Measurements from ENCODE around the gene PDGFRB. TPM values are rescaled to one million over a fixed set of nuclear protein-coding genes. Genes with fewer than 3 reads are reported as not detected.

Gene PDGFRB
- polyA plus RNA-seq, 1 donor = 18.6 TPM

DNA sequence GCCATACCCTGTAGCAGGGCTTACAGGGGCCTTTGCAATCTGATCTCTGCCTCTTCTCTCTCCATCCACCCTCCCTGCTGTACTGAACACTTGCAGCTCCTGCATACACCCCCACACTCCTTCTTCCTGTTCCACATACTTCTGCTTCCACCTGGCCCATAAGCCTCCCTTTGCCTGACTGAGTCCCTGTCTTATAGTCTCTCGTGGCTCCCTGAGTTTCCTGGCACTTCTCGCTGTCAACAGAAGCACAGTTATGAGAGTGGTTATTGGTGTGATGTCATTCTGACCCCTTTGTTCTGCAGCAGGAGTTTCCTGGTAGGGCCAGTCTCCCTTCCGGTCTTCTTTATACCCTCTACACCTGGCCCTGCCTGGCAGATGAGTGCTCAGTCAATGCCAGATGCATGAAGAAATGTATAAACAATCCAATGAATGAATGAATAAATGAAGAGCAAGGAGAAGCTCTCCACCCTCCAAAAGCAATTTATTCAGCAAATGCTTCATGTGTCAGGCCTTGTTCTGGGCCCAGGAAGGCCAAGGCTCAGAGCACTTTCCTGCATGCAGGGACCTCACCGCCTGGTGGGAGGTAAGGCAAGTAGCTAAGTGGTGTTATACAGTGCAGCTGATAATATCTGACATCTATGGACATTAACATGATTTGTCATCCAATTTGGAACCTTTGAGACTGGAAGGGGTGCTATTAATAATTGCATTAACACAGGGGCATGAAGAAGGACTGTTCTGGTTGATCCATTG is 48.8 kb downstream of the PDGFRB start:
- no CpG with 5 or more reads among the region's 4 CpGs for WGBS (ENCODE audit: insufficient coverage, low lambda C conversion rate)
- H3K27ac ChIP-seq (ENCODE audit: low read length) = peak overlapping the region; percentile 8
- peak; percentile 57 to 77 for DNase-seq

DNA sequence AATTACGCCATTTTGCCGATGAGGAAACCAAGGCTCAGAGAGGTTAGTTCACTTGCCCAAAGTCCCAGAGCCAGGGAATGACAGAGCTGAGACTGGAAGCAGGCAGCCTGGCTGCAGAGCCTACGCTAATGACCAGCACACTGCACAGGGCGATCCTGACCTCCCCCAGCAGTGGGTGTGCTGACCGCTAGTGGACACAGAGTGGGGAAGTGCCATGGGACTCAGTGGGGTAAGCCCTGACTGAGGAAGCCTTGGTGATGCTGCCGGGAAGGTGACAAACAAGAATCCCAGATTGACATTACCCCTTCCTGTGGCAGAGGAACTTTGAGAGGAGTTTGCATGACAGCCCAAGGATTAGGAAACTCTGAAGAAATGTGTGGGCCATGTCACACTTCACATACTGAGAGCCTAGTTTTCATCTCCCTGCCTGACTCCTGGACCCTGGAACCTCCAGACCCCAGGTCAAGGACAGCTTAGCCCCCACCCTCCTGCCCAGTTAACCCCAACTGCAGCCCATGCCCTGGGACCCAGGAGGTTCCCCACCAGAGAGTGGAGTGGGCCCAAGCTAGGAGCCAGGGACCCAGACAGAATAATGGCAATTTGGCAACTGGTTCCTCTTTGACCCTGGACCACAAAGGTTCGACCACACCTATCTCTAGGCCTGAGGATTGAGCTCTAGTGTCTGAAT is 49.6 kb downstream of the PDGFRB start:
- peaks cover 34% of the 10 kb centered on the region for H3K4me1 ChIP-seq (ENCODE audit: control insufficient read depth, insufficient read depth, low read length)
- peak overlapping the region; percentile 8 for H3K27ac ChIP-seq (ENCODE audit: low read length)
- 100% methylated on average over 3 of the region's 7 CpGs for WGBS (ENCODE audit: insufficient coverage, low lambda C conversion rate)
- no peaks in the 10 kb centered on the region for H3K36me3 ChIP-seq (ENCODE audit: control insufficient read depth, insufficient read depth, low read length)
- H3K9me3 ChIP-seq (ENCODE audit: control insufficient read depth, low read depth, low read length) = no peaks in the 10 kb centered on the region
- no peaks in the 10 kb centered on the region for H3K27me3 ChIP-seq (ENCODE audit: control insufficient read depth, insufficient read depth, low read length)
- no peak overlapping the region for H3K4me3 ChIP-seq (ENCODE audit: low read length)
- no peak for DNase-seq

More for the DNA sequence above, 48.8 kb downstream of the PDGFRB start:
- no peaks in the 10 kb centered on the region for H3K9me3 ChIP-seq (ENCODE audit: control insufficient read depth, low read depth, low read length)
- H3K4me1 ChIP-seq (ENCODE audit: control insufficient read depth, insufficient read depth, low read length) = peaks cover 34% of the 10 kb centered on the region
- H3K27me3 ChIP-seq (ENCODE audit: control insufficient read depth, insufficient read depth, low read length) = no peaks in the 10 kb centered on the region
- H3K36me3 ChIP-seq (ENCODE audit: control insufficient read depth, insufficient read depth, low read length) = no peaks in the 10 kb centered on the region
- H3K4me3 ChIP-seq (ENCODE audit: low read length) = no peak overlapping the region

- Histone ChIP-seq H3K36me3 (ENCODE audit: control insufficient read depth, insufficient read depth, low read length) (no peaks in the 10 kb centered on the region), H3K4me1 (ENCODE audit: control insufficient read depth, insufficient read depth, low read length) (peaks cover 34% of the 10 kb centered on the region), H3K27me3 (ENCODE audit: control insufficient read depth, insufficient read depth, low read length) (no peaks in the 10 kb centered on the region), H3K4me3 (ENCODE audit: low read length) (no peak overlapping the region), H3K9me3 (ENCODE audit: control insufficient read depth, low read depth, low read length) (no peaks in the 10 kb centered on the region), H3K27ac (ENCODE audit: low read length) (no peak overlapping the region)
- DNase-seq = no peak
- no CpG with 5 or more reads among the region's 2 CpGs for WGBS (ENCODE audit: insufficient coverage, low lambda C conversion rate)
Observed at GRCh38 chr5:150104550-150104870, 51.1 kb downstream of the PDGFRB start.

DNA sequence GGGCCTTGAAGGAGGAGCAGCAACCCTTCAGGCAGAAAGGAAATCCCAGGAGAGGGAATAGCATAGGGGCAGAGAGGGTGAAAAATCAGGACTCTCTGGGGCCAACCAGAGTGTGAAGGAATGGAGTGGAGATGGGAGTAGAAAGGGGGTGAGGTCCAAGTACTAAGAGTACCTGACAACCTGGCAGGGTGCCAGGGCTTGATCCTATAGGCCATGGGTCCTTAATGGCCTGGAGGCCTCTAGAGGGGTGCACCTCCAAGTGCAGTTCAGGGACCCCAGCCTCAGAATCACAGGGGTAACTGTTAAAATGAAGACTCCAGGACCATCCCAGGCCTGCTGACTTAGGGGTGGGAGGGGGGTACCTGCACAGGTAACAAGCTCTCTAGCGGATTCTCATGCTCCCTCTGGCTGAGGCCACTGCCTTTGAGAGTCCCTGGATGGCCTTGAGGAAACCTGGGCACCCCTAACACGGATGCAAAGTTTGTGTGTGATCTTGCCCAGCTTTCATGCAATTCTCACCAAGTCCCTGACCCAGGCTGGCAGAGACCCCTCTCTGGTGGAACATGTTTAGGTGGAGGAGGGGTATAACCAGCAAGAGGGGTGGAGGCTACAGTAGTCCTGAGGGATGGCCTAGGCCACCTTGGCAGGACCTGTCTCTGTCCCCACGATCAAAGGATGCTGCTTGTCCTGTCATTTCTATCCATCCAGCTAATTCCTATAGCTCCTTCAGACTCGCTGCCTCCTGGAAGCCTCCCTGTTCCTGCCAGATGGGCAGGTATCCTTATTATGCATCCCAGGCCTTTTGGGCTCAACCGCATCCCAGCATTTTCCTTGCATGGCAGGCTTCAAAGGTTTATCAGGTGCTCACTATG is 51.7 kb downstream of the PDGFRB start:
- Histone ChIP-seq H3K27ac (ENCODE audit: low read length) (no peak overlapping the region), H3K4me3 (ENCODE audit: low read length) (no peak overlapping the region), H3K27me3 (ENCODE audit: control insufficient read depth, insufficient read depth, low read length) (no peaks in the 10 kb centered on the region), H3K9me3 (ENCODE audit: control insufficient read depth, low read depth, low read length) (no peaks in the 10 kb centered on the region), H3K4me1 (ENCODE audit: control insufficient read depth, insufficient read depth, low read length) (peaks cover 34% of the 10 kb centered on the region), H3K36me3 (ENCODE audit: control insufficient read depth, insufficient read depth, low read length) (no peaks in the 10 kb centered on the region)
- no CpG with 5 or more reads among the region's 5 CpGs for WGBS (ENCODE audit: insufficient coverage, low lambda C conversion rate)
- no peak for DNase-seq

DNA sequence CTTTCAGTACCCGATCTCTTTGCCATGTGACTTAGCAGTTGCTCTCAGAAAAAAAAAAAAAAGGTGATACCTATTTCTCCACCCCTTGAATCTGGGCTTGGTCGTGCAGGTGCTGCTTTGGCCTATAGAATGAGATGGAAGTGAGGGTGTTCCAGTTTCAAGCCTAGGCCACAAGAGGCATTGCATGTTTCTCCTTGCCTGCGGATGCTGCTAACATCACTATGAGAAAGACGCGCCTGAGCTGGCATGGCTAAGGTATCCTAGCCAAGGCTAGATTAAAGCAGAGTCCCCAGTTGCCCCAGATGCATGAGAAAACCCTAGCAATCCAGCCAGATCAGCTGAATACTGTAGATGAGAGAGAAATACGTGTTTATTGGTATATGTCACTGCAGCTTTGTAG is 54.6 kb downstream of the PDGFRB start:
- Histone ChIP-seq H3K4me1 (ENCODE audit: control insufficient read depth, insufficient read depth, low read length) (peaks cover 7% of the 10 kb centered on the region), H3K4me3 (ENCODE audit: low read length) (no peak overlapping the region), H3K27me3 (ENCODE audit: control insufficient read depth, insufficient read depth, low read length) (no peaks in the 10 kb centered on the region), H3K36me3 (ENCODE audit: control insufficient read depth, insufficient read depth, low read length) (no peaks in the 10 kb centered on the region), H3K27ac (ENCODE audit: low read length) (no peak overlapping the region), H3K9me3 (ENCODE audit: control insufficient read depth, low read depth, low read length) (no peaks in the 10 kb centered on the region)
- no peak for DNase-seq
- 71% methylated on average over 1 of the region's 6 CpGs for WGBS (ENCODE audit: insufficient coverage, low lambda C conversion rate)

- Histone ChIP-seq H3K27ac (ENCODE audit: low read length) (no peak overlapping the region), H3K36me3 (ENCODE audit: control insufficient read depth, insufficient read depth, low read length) (no peaks in the 10 kb centered on the region), H3K9me3 (ENCODE audit: control insufficient read depth, low read depth, low read length) (no peaks in the 10 kb centered on the region), H3K27me3 (ENCODE audit: control insufficient read depth, insufficient read depth, low read length) (no peaks in the 10 kb centered on the region), H3K4me1 (ENCODE audit: control insufficient read depth, insufficient read depth, low read length) (no peaks in the 10 kb centered on the region), H3K4me3 (ENCODE audit: low read length) (no peak overlapping the region)
- no peak for DNase-seq
Observed at GRCh38 chr5:150097152-150097551, 58.5 kb downstream of the PDGFRB start.

DNA sequence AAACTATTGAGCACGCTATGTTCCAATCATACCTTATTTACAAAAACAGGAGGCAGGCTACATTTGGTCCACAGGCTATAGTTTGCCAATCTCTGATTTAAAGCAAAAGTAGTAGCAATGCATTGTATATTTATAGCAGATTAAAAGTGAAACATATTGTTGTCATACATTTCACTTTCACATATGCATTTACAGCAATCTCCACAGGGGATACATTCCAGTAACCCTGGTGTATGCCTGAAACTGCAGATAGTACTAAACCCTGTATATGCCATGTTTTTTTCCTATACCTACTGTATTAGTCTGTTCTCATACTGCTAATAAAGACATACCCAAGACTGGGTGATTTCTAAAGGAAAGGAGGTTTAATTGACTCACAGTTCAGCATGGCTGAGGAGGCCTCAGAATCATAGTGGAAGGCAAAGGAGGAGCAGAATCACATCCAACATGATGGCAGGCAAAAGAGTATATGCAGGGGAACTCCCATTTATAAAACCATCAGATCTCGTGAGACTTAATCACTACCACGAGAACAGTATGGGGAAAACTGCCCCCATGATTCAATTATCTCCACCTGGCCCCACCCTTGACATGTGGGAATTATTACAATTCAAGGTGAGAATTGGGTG is 63.4 kb downstream of the PDGFRB start:
- H3K36me3 ChIP-seq (ENCODE audit: control insufficient read depth, insufficient read depth, low read length) = no peaks in the 10 kb centered on the region
- H3K4me3 ChIP-seq (ENCODE audit: low read length) = no peak overlapping the region
- WGBS (ENCODE audit: insufficient coverage, low lambda C conversion rate) = no CpG with 5 or more reads among the region's 3 CpGs
- DNase-seq = no peak
- H3K4me1 ChIP-seq (ENCODE audit: control insufficient read depth, insufficient read depth, low read length) = peaks cover 3% of the 10 kb centered on the region
- no peaks in the 10 kb centered on the region for H3K9me3 ChIP-seq (ENCODE audit: control insufficient read depth, low read depth, low read length)
- H3K27ac ChIP-seq (ENCODE audit: low read length) = no peak overlapping the region
- no peaks in the 10 kb centered on the region for H3K27me3 ChIP-seq (ENCODE audit: control insufficient read depth, insufficient read depth, low read length)

DNA sequence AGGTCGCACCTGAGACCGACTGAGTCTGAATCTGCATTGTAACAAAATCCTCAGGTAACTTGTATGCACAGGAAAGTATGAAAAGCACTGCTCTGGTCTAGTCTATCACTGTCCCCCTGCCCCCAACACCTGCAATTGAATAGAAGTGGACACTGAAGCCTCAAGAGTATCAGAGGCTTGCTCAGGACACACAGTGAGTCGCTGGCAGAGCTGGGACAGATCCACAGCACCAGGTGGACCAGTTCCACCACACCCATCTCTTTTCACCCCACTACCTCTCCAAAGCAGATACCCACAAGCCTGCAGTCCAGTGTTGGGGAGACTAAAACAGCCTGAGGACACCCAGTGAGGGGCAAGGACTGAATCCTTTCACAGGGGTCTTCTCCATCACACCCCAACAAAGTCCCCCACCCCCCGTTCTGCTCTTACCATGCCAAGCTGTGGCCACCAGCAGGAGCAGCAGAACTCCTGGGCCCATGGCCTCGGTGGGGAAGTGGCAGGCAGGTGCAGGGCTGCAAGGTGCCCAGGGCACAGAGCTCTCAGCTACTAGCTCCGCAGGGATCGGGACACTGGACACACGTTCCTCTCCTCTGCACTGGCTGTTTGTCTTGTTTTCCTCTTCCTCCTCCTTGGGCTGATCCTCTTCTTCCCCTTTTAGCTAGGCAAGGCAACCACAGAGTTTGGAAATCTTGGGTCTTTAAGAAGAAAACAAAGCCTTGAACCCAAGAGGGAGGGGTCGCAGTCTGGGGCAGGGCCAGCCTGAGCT is 69.5 kb downstream of the PDGFRB start, which contains the start of gene CSF1R:
TSS of gene CSF1R (minus strand) at position 605 of the 766 bp plus-strand sequence. CDS start at position 478, 127 bp downstream.
- H3K4me3 ChIP-seq (ENCODE audit: low read length) = peak within 1 kb of the TSS; percentile 7
- no peaks in the 10 kb centered on the region for H3K27me3 ChIP-seq (ENCODE audit: control insufficient read depth, insufficient read depth, low read length)
- no peaks in the 10 kb centered on the region for H3K9me3 ChIP-seq (ENCODE audit: control insufficient read depth, low read depth, low read length)
- WGBS (ENCODE audit: insufficient coverage, low lambda C conversion rate) = no CpG with 5 or more reads among the region's 9 CpGs
- H3K36me3 ChIP-seq (ENCODE audit: control insufficient read depth, insufficient read depth, low read length) = no peaks in the 10 kb centered on the region
- DNase-seq = no peak
- no peak within 1 kb of the TSS for H3K27ac ChIP-seq (ENCODE audit: low read length)
- H3K4me1 ChIP-seq (ENCODE audit: control insufficient read depth, insufficient read depth, low read length) = no peaks in the 10 kb centered on the region

GRCh38 chr5:150085191-150085912 is 70.3 kb downstream of the PDGFRB start:
- no CpG with 5 or more reads among the region's 7 CpGs for WGBS (ENCODE audit: insufficient coverage, low lambda C conversion rate)
- H3K36me3 ChIP-seq (ENCODE audit: control insufficient read depth, insufficient read depth, low read length) = no peaks in the 10 kb centered on the region
- H3K27ac ChIP-seq (ENCODE audit: low read length) = no peak overlapping the region
- H3K27me3 ChIP-seq (ENCODE audit: control insufficient read depth, insufficient read depth, low read length) = no peaks in the 10 kb centered on the region
- no peak for DNase-seq
- H3K9me3 ChIP-seq (ENCODE audit: control insufficient read depth, low read depth, low read length) = no peaks in the 10 kb centered on the region
- no peaks in the 10 kb centered on the region for H3K4me1 ChIP-seq (ENCODE audit: control insufficient read depth, insufficient read depth, low read length)
- H3K4me3 ChIP-seq (ENCODE audit: low read length) = peak overlapping the region; percentile 7
